HCT116 (cell line): ENCODE measurements around the gene SLC34A3. TPM values are rescaled to one million over a fixed set of nuclear protein-coding genes. Genes with fewer than 3 reads are reported as not detected.

Source experiments
- ATAC-seq: fragments of 200-7000 bp; cut with Tn5 transposase; 2 replicates; pipeline ENCODE4 v1.9.1; 2020; ENCODE audit warnings: mild to moderate bottlenecking, moderate library complexity
- BruUV-seq: library from RNA; stranded (reverse); fragments of 400-500 nt; replicated peaks from 2 replicates; lab custom pipeline; 2021; lab: Mats Ljungman, UMichigan
- CTCF ChIA-PET: fragments of 300-600 bp; sonication (Branson Sonifier 250); formaldehyde crosslinking; loops from one replicate; lab custom pipeline; 2021; ENCODE audit warnings: antibody characterized with exemption; lab: Charles Lee
- POLR2A ChIA-PET: fragments of 300-600, 350-600 bp; sonication (Branson Sonifier 250); formaldehyde crosslinking; loops from one replicate; lab custom pipeline; 2021; ENCODE audit warnings: antibody characterized with exemption; lab: Charles Lee
- RAD21 ChIA-PET, 2 experiments: fragments of 300-600 bp; sonication (Branson Sonifier 250); formaldehyde crosslinking; loops; one replicate each; lab custom pipeline; 2023; ENCODE audit warnings: low total read pairs in 2 of 2; ENCODE audit not compliant: uncharacterized antibody in 2 of 2, unreplicated experiment in 2 of 2, low non-redundant PET in 1 of 2; lab: Charles Lee
- DNase-seq: peaks from one replicate; pipeline ENCODE4 v3.0.0-alpha.2; 2010; ENCODE audit warnings: low read depth, low spot score
- H2AFZ ChIP-seq: fragments of 200-600 bp; shearing (Covaris generic), sonication (generic); 2 replicates; pipeline ENCODE4 v1.6.1; 2017; ENCODE audit warnings: low read depth, mixed run types, mixed read lengths, antibody characterized with exemption, low read length; ENCODE audit not compliant: poor library complexity, severe bottlenecking
- H3K27ac ChIP-seq: 2 replicates; pipeline ENCODE4 v1.5.1; 2012; ENCODE audit warnings: low read depth, low read length
- H3K27me3 ChIP-seq: fragments of 200-600 bp; sonication (generic); 2 replicates; pipeline ENCODE4 v1.6.1; 2016; ENCODE audit warnings: mixed run types, low read length, mixed read lengths; ENCODE audit not compliant: insufficient read depth
- H3K36me3 ChIP-seq, 2 experiments: fragments of 200-500 bp in 1 of 2; fragments of 200-600 bp in 1 of 2; sonication (Bioruptor generic) in 1 of 2; sonication (generic) in 1 of 2; 2 replicates each; pipeline versions ENCODE4 v1.5.1 to v1.6.1; 2014 to 2016; ENCODE audit warnings: low read length in 2 of 2, inconsistent platforms in 1 of 2, mixed read lengths in 1 of 2, mixed run types in 1 of 2; ENCODE audit not compliant: insufficient read depth in 2 of 2, control insufficient read depth in 1 of 2
- H3K4me1 ChIP-seq, 2 experiments: fragments of 200-600 bp in 1 of 2; sonication (generic) in 1 of 2; 2 replicates each; pipeline versions ENCODE4 v1.5.1 to v1.6.1; 2012 to 2017; ENCODE audit warnings: low read length in 2 of 2, inconsistent platforms in 1 of 2, mild to moderate bottlenecking in 1 of 2, mixed read lengths in 1 of 2, mixed run types in 1 of 2, moderate library complexity in 1 of 2; ENCODE audit not compliant: insufficient read depth in 2 of 2, control insufficient read depth in 1 of 2
- H3K4me2 ChIP-seq: fragments of 200-600 bp; sonication (generic); 2 replicates; pipeline ENCODE4 v1.6.1; 2017; ENCODE audit warnings: mixed run types, low read length, mixed read lengths
- H3K4me3 ChIP-seq, 2 experiments: fragments of 200-600 bp in 1 of 2; sonication (generic) in 1 of 2; replicated peaks in 1 of 2; 2 replicates each; pipeline ENCODE4 v1.5.1; 2011 to 2016; ENCODE audit warnings: low read length in 2 of 2, control low read depth in 1 of 2, low read depth in 1 of 2, mild to moderate bottlenecking in 1 of 2, mixed read lengths in 1 of 2, mixed run types in 1 of 2
- H3K79me2 ChIP-seq: fragments of 200-600 bp; sonication (generic); 2 replicates; pipeline ENCODE4 v1.6.1; 2017; ENCODE audit warnings: mild to moderate bottlenecking, mixed run types, low read length, moderate library complexity, mixed read lengths; ENCODE audit not compliant: insufficient read depth
- H3K9ac ChIP-seq: fragments of 200-600 bp; sonication (generic); 2 replicates; pipeline ENCODE4 v1.6.1; 2016; ENCODE audit warnings: low read length, mixed read lengths
- H3K9me2 ChIP-seq: fragments of 200-600 bp; sonication (generic), shearing (Covaris generic); 2 replicates; pipeline ENCODE4 v1.6.1; 2017; ENCODE audit warnings: mixed run types, mild to moderate bottlenecking, moderate library complexity; ENCODE audit not compliant: insufficient read depth
- H3K9me3 ChIP-seq, 2 experiments: fragments of 200-500 bp in 1 of 2; fragments of 200-600 bp in 1 of 2; sonication (Bioruptor generic) in 1 of 2; sonication (generic) in 1 of 2; 2 replicates each; pipeline ENCODE4 v1.6.1; 2014 to 2017; ENCODE audit warnings: low read length in 2 of 2, mixed read lengths in 2 of 2, inconsistent platforms in 1 of 2, low read depth in 1 of 2, mild to moderate bottlenecking in 1 of 2, mixed run types in 1 of 2, moderate library complexity in 1 of 2; ENCODE audit not compliant: control insufficient read depth in 1 of 2, insufficient read depth in 1 of 2
- H4K20me1 ChIP-seq: fragments of 200-600 bp; sonication (generic), shearing (Covaris generic); 2 replicates; pipeline ENCODE4 v1.6.1; 2017; ENCODE audit warnings: mixed run types, mild to moderate bottlenecking, moderate library complexity; ENCODE audit not compliant: insufficient read depth
- CEBPB ChIP-seq: IDR thresholded peaks from 2 replicates; pipeline ENCODE4 v1.6.1; 2012; ENCODE audit warnings: low read depth
- EGR1 ChIP-seq: IDR thresholded peaks from 2 replicates; pipeline ENCODE4 v1.6.1; 2012; ENCODE audit warnings: low read depth
- EZH2 ChIP-seq: fragments of 200-600 bp; sonication (generic); IDR thresholded peaks from 2 replicates; pipeline ENCODE4 v1.6.1; 2017; ENCODE audit warnings: antibody characterized with exemption, mixed run types
- POLR2AphosphoS5 ChIP-seq: IDR thresholded peaks from 2 replicates; pipeline ENCODE4 v1.6.1; 2011; ENCODE audit warnings: mild to moderate bottlenecking, low read depth, low read length, moderate library complexity
- SIN3A ChIP-seq: IDR thresholded peaks from 2 replicates; pipeline ENCODE4 v1.6.1; 2012; ENCODE audit warnings: low read depth
- ZFX ChIP-seq: fragments of 450-650 bp; IDR thresholded peaks from 2 replicates; pipeline ENCODE4 v1.6.1; 2017
- ZNF274 ChIP-seq: fragments of 200-500 bp; sonication (Bioruptor generic); IDR thresholded peaks from 2 replicates; pipeline ENCODE4 v1.6.1; 2014; ENCODE audit warnings: mild to moderate bottlenecking, low read depth, low read length, inconsistent platforms
- intact Hi-C: fragments of 100-400 bp; cut with micrococcal nuclease; formaldehyde crosslinking; loops from 2 replicates; pipeline ENCODE4 v1.10.0; 2022
- total RNA-seq: library from RNA; stranded (reverse); gene quantifications from one replicate; pipeline ENCODE4 v1.2.1, GENCODE V29; 2021; ENCODE audit not compliant: unreplicated experiment
- TF ChIP-seq, protein P1 (sequence below): IDR thresholded peaks from 2 replicates; pipeline ENCODE4 v1.6.1; 2012
- TF ChIP-seq, protein P2 (sequence below): IDR thresholded peaks from 2 replicates; pipeline ENCODE4 v1.6.1; 2011; ENCODE audit warnings: mild to moderate bottlenecking, low read length, moderate library complexity; ENCODE audit not compliant: insufficient replicate concordance; ENCODE audit errors: extremely low read depth

The SLC34A3 gene
- total RNA-seq, 1 experiment from 2014 or later = 0.15 TPM

DNA sequence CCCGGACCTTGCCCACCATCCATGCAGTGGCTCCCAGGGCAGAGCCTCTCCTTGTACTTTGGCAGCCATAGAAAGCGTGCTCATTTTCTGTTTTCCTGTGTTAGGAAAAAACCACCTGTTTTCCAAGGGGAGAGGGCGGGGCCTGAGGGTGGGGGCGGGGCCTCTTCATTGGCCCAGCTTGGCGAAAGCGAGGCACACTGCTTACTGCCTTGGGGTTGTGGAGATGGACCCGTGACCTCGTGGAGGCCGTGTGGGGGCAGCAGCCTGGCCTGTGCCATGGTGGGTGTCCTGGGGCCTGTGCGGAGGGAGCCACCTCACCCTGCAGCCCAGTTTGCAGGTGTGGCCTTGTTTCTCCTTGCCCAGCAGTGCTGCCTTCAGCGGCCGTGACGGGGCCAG is 42.4 kb downstream of the SLC34A3 start:
- Histone ChIP-seq H3K4me3 (no peak overlapping the region), H3K79me2 (peaks cover 5% of the 10 kb centered on the region), H3K4me1 (peaks cover 31 to 38% of the 10 kb centered on the region in 2 experiments), H3K27ac (no peak overlapping the region; the same call in 1 of the 2 replicates), H4K20me1 (no peaks in the 10 kb centered on the region), H3K27me3 (no peaks in the 10 kb centered on the region), H3K9me2 (no peaks in the 10 kb centered on the region), H2AFZ (no peak overlapping the region), H3K9me3 (no peaks in the 10 kb centered on the region), H3K4me2 (no peak overlapping the region), H3K36me3 (peaks cover 8 to 20% of the 10 kb centered on the region in 2 experiments; a peak in 3 of 4 replicates), H3K9ac (no peak overlapping the region)
- no peak for DNase-seq
- ChIA-PET RAD21 (no interaction called here), CTCF (interaction anchor here (1.2 kb wide), 1 partner anchor 14 kb away, joined by 3 read pairs; no protein-coding TSS in a partner anchor), POLR2A (interaction anchor here (0.7 kb wide), 1 partner anchor 206 kb away, joined by 4 read pairs; no protein-coding TSS in a partner anchor)
- BruUV-seq = no TSS peak
- intact Hi-C loops = no loop called here
- no peak for TF ChIP-seq POLR2AphosphoS5
- TF ChIP-seq, protein P1, sequence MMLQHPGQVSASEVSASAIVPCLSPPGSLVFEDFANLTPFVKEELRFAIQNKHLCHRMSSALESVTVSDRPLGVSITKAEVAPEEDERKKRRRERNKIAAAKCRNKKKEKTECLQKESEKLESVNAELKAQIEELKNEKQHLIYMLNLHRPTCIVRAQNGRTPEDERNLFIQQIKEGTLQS = no peak
- TF ChIP-seq CEBPB = no peak
- no peak for TF ChIP-seq ZFX
- TF ChIP-seq, protein P2, sequence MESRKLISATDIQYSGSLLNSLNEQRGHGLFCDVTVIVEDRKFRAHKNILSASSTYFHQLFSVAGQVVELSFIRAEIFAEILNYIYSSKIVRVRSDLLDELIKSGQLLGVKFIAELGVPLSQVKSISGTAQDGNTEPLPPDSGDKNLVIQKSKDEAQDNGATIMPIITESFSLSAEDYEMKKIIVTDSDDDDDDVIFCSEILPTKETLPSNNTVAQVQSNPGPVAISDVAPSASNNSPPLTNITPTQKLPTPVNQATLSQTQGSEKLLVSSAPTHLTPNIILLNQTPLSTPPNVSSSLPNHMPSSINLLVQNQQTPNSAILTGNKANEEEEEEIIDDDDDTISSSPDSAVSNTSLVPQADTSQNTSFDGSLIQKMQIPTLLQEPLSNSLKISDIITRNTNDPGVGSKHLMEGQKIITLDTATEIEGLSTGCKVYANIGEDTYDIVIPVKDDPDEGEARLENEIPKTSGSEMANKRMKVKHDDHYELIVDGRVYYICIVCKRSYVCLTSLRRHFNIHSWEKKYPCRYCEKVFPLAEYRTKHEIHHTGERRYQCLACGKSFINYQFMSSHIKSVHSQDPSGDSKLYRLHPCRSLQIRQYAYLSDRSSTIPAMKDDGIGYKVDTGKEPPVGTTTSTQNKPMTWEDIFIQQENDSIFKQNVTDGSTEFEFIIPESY = no peak
- TF ChIP-seq ZNF274 = no peak
- no peak for TF ChIP-seq EZH2
- TF ChIP-seq SIN3A = no peak
- no peak for TF ChIP-seq EGR1
- no peak for ATAC-seq
